GM18870 (cell line): ENCODE results near the gene FAM228A.
"Not testable (repeated sequence)": the region's sequence is repeated elsewhere in the genome, so short reads cannot be mapped to it uniquely, and the experiment has no call there.

Experiments
- ATAC-seq: cut with Tn5 transposase; IDR thresholded peaks from one replicate; pipeline ENCODE4 v1.9.1; 2021; ENCODE audit warnings: moderate library complexity; ENCODE audit not compliant: unreplicated experiment

The FAM228A gene

DNA sequence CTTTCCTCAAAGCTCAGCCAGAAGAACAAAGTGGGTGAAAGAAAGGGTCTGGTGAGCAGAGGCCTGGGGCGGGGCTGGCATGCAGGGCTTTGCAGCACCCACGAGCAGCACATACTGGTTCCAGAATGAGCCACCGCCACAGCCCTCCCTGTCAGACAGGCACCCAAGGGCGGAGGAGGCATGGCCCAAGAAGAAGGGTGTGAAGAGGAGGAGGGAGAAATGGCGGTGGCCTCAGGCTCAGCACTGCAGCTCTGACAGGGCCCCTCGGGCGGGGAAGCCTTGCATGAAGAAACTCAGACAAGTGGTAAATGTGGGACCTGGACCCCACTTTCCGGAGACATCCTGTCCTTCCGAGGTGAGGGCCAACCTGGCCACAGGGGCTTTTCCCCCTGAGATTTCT is 15.7 kb downstream of the FAM228A start:
- no peak for ATAC-seq

DNA sequence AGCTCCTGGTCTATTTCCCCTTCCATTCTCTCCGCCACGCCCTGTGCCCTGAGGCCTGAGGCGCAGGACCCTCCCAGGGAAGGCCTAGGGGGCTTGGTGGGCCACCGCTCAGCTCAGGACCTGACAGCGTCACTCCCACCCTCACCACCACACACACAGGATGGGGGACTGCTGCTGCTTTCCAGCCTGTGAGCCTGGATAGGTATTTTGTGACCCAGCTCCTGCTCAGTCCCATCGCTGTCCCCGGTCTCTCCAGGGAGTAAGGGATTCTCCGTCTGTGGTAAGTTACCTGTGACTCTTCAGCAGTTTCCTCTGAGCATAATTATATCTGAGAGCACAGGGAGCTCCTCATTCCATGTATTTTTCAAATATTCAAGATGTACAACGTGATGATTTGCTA is 16.3 kb downstream of the FAM228A start:
- ATAC-seq: no peak

DNA sequence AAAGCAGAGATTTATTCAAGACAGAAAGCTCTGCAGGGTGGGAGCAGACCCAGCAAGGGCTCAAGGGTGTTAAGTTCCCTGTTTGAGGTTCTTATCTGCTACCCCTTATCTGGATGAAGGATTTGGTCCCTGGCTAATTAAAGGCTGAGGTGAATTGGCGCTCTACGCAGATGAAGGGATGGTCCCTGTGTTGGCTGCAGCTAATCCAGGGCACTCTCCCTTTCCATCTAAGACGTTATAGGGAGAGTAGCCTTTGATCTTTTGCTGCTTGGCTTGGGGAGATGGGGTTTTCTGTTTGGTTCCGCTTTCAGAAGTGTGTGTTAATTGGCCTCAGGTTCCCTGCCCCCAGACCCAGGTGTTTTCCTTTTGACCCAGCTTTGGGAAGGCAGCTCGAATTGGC is 17.0 kb downstream of the FAM228A start:
- ATAC-seq: no peak

DNA sequence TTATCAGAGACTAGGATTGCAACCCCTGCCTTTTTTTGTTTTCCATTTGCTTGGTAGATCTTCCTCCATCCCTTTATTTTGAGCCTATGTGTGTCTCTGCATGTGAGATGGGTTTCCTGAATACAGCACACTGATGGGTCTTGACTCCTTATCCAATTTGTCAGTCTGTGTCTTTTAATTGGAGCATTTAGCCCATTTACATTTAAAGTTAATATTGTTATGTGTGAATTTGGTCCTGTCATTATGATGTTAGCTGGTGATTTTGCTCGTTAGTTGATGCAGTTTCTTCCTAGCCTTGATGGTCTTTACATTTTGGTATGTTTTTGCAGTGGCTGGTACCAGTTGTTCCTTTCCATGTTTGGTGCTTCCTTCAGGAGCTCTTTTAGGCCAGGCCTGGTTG is 22.4 kb downstream of the FAM228A start:
- not testable (repeated sequence) for ATAC-seq

DNA sequence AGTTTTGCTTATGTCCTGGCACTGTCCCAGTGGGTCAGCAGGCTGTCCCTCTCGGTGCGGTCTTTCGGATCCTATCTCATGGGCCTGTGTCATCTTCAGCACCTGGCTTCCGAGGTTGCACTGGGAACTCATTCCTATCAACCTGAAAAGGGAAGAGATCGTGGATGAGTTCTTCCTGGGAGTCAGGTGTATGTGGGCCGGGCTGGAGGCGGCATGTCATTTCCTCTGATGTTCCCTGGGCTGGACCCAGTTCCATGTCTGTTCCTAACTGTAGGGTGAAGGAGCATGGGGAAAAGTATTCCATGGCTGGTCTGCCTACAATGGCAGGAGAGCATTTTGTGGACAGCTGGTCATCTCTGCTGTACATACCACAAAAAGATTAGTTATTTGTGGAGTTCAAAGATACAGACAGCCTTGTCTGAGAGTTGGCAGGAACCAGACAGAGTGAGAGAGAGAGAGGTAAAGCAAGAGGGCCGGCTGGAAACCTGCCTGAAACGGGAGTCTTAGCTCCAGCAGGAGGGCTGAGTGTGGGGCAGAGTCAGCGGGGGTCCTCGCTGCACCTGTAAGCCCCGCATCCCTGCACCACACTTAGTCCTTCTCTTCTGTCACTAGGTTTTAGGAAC is 25.2 kb downstream of the FAM228A start:
- no peak for ATAC-seq

DNA sequence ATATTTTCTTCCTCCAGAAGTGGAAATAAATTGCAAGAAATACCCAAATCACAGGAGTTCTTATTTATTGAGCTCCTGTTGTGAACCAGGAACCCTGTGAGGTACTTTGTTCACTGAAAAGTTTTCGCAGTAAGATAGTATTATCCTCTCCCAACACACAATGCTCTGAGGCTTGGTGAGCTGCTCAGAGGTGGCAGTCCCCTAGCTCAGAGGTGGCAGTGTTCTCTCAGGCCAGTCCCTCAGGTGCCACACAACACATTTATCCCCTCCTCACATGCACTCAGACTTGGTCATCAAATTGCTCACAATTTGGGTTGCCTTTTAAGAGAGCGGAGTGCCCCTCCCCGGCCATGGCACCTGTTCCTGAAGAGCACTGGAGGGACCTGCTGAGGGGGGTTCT is 25.9 kb downstream of the FAM228A start:
- ATAC-seq: no peak

DNA sequence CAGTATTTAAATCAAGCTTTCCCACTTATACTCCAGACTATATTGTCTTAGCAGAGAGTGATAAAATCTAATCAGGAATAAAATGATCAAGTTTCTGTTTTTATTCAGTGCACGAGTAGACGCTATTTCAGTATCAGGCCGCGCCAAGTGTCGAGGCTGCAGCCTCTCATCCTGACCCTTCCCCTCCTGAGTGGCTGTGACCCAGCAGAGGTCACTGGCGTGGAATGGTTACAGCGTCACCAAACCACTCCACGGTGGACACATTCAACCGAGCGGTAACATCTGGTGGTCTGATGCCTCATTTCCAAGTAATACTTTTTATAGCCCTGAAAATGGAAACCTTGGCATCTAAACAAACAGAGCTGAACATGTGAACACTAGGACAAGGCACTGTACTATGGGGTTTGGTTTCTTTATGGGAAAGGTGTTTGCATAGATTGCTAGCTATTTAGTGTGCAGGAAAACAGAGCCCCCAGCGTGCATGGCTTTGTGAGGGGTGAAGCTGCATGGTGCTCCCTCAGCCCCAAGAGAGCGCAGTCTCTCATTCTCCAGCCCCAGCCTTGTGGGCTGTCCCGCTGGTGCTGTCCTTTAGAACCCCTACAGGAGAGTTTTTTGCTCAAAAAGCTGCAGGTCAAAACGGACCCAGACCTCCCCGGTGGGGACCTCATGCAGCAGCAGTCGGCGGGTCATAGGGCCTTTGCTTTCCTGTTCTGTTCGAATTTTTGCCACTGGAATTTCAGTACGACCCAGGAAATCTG is 28.4 kb downstream of the FAM228A start:
- ATAC-seq: no peak

DNA sequence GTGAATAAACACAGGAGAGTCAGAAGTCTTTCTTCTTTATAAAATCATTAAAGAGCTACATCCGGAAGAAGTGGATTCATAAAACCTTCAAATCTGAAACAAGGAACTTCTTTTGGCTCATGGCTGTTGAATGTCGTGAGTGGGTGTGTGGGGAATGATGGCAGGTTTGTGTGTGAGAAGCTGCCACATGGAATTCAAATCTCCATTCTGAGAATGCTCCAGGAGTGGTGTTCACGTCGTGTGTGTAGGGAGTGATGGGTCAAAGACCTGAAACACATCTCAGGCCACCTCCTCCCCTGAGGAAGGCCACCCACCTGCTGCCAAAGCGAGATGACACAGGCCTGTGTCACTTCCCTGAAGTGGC is 28.9 kb downstream of the FAM228A start:
- ATAC-seq: no peak

DNA sequence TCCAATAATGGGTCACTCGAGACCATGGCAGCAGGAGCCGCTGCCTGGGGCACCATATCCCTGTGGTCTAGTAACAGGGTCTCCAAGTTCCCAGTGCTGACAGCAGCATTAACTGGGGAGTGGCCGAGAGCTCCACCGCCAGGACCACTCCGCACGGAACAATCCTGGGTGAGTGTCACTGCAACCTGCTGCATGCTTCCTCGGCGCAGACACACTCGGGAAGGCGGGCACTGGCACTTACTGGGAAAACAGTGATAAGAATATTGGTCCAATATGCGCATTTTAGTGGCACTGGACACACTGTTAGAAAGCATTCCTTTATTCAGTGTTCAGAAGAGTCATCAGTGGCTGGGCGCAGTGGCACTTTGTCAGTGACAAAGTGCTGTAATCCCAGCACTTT is 29.7 kb downstream of the FAM228A start:
- no peak for ATAC-seq

DNA sequence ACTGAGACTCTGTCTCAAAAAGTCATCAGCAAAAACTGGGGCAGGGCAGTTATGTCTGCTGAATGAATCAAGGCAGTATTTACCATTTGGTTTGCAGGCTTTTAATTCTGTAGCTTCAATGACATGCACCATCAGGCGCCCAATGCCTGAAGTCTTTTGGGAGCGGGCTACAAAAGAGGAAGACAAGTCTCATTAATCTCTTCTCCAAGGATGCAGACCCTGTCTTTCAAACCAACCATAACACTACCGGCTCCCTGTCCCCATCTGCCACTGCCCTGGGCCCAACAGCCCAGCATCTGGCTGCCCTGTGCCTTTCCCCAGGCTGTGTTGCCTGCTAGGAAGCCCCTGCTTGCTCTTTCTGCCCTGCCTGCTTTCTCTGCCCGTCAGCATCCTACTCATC is 30.3 kb downstream of the FAM228A start:
- no peak for ATAC-seq

DNA sequence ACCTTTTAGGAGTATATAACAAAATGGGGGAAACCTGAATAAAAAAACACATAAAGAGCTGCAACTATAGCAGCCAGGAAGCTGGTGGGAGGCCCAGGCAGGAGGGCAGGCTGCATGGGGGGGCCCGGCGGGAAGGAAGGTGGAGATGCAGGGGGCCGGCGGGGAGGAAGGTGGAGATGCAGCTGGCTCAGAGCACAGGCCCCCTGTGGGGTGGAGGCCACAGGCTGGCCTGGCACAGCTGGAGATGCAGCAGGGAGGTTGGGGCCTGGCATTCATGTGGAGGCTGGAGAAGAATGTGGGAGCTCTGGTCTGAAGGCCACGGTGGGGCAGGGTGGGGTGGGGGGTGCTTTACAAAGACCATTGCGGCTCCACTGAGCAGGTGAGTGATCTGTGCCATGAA is 31.4 kb downstream of the FAM228A start:
- ATAC-seq: no peak

DNA sequence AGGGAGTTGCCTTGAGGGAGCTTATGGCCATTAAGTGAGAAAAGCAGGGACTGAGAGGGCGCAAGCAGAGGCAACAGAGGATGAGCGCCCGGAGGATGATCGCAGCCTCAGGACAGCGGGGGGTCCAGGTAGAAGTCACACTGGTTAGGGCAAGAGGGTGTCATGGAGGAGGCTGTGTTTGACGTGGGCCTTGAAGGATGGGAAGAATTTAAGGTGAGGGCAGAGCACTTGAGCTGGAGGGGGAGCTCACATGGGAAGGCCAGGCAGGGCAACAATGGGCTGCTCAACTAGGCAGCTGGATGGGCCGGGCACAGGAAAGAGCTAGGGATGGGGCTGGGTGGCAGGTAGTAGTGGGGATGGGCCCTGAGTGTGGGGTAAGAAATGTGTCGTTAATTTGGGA is 31.9 kb downstream of the FAM228A start:
- no peak for ATAC-seq

DNA sequence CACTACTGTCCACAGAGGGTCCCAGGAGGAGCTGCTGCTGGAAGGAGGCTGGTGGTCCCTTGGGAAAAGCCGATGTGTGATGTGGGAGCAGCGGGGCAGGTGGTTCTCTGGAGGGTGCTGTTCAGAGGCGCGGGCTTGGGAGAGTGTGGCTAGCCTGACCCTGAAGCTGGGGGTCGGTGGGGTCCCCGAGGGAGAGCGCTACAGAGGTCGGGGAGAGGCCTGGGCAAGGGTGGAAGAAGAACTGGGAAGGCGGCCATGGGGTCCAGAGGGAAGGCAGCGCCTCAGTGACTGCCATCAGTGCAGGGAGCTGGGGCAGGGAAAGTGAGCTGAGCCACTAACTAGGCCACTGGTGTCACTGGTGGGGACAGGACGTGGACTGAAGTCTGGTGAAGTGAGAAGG is 32.5 kb downstream of the FAM228A start:
- no peak for ATAC-seq

DNA sequence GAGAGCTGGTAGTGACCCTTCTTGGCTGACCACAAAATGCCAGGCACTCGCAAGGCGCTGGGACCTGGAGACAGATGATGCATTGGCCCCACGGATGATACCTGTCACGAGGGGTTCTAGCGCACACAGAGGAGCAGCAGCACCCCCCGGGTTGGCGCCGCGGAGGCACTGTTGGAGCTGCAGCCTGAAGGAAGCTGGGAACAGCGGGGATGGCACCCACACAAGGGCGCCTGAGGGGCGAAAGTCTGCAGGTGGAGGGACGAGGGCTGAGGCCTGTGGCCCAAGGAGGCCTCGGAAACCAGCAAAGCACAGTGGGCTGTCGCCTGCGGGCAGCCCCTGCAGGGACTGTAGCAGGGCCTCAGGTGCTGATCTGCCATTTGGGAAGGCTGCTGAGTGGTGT is 33.6 kb downstream of the FAM228A start:
- no peak for ATAC-seq

DNA sequence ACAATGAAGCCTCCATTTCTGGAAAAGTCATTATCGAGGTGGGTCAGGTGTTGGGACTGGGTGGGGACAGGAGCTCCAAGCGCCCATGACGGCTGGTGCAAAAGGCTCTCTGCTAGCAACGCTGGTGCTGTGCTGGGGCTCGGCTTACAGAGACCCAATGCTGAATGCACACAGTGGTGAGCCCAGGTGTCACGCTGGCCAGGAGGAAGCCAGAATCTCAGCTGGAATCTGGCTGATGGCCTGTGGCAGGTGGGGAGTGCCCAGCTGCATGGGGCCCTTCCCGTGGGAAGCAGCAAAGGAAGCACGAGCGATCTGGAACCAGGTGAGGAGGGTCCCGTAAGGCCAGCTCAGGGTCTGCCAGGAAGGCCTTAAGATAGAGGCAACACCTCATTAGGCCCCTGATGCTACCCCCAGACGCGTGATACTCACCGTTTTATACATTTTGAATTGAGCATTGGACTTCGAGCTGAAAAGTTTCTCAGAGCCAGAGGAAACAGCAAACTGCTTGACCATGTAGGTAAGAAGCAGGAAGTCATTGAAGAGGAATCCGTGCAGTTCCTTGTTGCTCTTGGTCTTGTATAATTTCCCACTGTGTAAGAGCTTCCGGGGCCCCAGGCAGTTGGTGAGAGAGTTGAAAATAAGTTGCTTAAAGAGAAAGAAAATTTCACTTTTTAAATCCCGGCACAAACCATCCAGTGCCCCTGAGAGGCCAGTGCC is 34.7 kb downstream of the FAM228A start:
- no peak for ATAC-seq

DNA sequence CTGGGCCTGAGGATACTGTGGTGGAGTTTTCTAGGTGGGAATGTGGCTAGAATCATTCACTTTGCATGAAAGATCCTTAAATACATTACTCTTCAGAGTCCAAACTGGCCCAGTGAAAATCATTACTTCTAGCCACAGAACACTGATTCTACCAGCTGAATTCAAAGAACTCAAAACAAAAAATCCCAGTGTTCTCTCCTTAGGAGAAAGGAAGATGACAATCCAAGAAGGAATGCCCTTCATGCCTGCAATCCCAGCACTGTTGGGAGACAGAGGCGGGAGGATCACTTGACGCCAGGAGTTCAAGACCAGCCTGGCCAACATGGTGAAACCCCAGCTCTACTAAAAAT is 35.2 kb downstream of the FAM228A start:
- no peak for ATAC-seq

DNA sequence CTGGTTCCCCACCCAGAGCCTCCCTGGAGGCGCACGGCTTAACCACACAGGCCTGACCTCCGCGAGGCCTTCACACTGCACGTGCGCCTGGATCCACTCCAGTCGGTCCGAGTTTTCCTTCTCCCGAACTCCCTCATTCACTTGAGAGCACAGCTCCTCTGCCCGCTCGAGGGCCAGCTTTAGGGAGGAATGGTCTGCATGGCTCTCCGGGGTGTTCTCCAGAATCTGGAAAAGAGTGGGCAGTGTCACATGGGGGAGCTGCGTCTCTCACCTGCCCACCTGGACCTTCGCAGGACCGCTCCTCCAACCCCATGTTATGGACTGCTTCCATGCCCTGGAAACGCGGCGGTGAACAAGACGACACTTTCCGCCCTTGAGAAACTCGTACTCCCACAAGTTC is 35.9 kb downstream of the FAM228A start:
- ATAC-seq: no peak

DNA sequence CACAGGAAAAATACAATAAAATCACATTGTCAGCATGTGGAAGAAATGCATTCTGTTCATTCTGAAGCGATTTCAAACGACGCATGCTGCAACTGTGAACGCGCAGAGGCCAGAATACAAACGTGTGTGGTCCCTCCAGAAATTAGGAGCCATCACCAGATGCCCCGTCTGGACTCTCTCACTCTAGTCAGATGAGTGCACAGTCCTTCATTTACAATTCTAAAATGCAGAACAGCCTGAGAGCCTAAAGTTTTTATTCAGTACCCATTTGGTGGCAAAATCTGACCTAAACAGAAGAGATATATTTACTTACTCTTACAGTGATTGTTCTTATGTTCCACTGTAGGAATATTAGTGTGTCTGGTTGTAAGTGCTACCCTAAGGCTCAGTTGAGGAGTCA is 36.6 kb downstream of the FAM228A start:
- no peak for ATAC-seq

DNA sequence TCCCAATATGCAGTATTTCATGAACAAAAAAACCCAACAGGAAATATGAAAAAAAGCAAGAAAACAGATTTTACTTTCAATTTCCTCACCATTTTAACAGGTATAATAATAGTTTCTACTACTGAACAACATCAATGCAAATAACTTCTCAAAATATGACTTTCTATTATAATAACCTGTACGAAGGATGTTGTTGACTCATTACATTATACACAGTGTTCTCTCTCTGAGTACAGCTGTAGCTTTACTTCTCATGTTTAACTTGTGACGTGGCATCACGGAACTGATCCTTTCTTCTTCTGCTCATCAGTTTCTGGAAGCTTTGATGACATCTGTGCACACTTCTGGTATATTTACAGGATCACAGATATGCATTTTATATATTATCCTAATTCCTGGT is 40.0 kb downstream of the FAM228A start:
- ATAC-seq: peak; percentile 95

DNA sequence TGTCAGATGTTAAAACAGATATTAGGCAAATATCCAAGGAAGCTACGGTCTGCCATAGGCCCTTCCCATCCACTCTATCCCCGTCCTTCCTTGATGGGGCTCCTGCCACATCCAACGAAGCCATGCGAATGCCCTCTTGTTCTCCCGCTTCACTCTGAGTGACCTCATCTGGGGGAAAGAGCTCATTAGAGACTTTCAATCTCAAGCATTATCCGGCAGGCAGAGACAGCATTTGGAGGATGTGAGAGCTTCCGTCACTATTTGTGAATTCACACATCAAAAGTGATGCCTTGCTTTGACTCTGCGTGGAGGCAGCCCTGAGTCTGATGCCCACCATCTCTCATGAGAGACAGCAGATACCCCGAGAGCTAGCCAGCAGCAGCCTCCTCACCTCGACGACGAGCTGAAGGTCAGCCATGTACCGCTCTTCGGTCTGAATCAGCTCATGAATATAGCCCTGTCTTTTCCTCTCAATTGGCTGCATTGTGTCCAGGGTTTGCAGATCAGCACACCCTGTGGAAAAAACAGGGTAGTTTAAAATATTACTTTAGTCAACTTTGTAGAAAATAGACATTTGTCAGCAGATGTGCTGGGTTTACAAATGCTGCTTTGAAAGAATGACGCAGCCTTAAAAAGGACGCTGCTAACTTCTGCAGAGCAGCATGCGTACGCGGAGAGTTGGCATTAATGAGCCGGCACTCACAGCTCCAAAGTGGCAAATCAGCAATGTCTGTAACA is 45.9 kb downstream of the FAM228A start:
- no peak for ATAC-seq

DNA sequence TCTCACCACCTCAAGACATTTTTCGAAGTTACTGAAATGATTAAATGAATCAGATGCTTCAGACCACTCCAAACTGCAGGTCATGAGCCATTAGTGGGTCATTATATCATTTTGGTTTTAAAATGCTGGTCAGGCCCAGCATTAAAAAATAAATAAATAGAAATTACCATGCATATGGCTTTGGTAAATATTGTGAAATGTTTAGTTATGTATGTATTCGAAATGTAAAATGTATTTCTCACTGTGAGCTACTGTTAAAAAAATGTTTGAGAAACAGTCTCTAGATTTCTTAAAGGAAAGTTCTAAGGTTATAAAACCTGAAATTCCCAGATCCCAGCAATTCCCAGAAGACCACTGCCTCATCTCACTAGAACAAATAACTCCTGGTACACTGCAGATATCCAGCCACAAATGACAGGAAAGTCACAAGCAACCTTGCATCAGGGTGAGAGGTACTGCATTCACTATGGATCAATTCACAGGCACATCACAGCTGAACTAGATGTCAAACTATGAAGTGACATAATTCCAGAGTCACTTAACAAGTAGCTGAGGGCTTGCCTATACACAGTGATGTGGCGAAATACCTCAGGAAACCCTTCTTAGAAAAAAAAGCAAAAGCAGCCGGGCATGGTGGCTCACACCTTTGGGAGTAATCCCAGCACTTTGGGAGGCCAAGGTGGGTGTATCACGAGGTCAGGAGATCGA is 46.6 kb downstream of the FAM228A start:
- no peak for ATAC-seq
